Right ventricle myocardium inferior (tissue), 1 donor: ENCODE measurements around the gene GAPVD1. TPM values are rescaled to one million over a fixed set of nuclear protein-coding genes. Genes with fewer than 3 reads are reported as not detected.
"Not testable (repeated sequence)": the region's sequence is repeated elsewhere in the genome, so short reads cannot be mapped to it uniquely, and the experiment has no call there.

Source experiments
- ATAC-seq: fragments of 200-7000 bp; cut with Tn5 transposase; one replicate; pipeline ENCODE4 v1.9.1; 2020; ENCODE audit warnings: mild to moderate bottlenecking, moderate library complexity
- DNase-seq: peaks from one replicate; pipeline ENCODE4 v3.0.0; 2021; ENCODE audit errors: missing footprints
- intact Hi-C: fragments of 100-400 bp; cut with DNase I; formaldehyde crosslinking; loops from one replicate; pipeline ENCODE4 v1.11.0; 2022
- total RNA-seq: library from RNA; stranded (reverse); fragmentation: NEBNext Ultra II Directional; extraction: Animal tissue kit (Norgen Biotek cat#: 25700); gene quantifications from one replicate; pipeline ENCODE4 v1.2.1, GENCODE V29; 2021
- donor health status: DM: no; HTN: yes; CAD: no; lungs with severe emphysema.

The GAPVD1 gene
- total RNA-seq, 1 donor from 2014 or later: 31.5 TPM

- no peak for ATAC-seq
- DNase-seq: no peak
- intact Hi-C loops: no loop called here
Measured at GRCh38 chr9:125295657-125296056, 34.0 kb downstream of the GAPVD1 start.

DNA sequence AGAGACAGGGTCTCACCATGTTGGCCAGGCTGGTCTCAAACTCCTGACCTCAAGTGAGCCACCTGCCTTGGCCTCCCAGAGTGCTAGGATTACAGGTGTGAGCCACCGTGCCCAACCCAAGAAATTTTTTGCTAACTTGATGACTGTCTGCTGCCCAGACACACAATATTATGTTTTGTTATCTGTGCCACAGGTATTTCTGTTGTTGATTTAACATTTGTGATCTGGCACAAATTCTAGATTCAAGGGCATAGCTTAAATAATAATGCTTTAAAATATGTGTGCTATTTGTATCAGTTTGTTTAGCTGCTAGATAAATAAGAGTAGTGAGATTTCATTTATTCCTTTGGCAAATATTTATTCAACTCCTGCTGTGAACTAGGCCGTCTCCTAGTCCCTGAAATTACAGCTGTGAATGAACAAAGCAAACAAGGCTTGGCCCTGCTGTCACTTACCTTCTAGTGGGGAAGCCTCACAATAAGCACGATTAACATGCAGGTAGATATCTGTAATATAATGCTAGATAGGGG, 35.3 kb downstream of the GAPVD1 start:
- no peak for ATAC-seq
- intact Hi-C loops: no loop called here
- no peak for DNase-seq

DNA sequence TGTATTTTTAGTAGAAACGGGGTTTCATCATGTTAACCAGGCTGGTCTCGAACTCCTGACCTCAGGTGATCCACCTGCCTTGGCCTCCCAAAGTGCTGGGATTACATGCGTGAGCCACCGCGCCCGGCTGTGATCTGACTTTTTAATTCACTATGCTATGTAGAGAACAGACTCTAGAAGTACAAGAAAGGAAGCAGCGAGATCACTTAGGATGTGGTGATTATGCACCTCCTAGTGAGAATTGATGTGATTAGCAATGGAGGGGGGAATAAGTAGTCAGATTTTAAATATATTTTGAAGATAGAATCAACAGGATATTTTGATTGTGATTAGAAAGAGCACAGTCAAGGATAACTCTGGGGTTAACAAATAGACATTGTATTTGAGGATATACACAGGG, 36.3 kb downstream of the GAPVD1 start:
- intact Hi-C loops: no loop called here
- ATAC-seq: no peak

DNA sequence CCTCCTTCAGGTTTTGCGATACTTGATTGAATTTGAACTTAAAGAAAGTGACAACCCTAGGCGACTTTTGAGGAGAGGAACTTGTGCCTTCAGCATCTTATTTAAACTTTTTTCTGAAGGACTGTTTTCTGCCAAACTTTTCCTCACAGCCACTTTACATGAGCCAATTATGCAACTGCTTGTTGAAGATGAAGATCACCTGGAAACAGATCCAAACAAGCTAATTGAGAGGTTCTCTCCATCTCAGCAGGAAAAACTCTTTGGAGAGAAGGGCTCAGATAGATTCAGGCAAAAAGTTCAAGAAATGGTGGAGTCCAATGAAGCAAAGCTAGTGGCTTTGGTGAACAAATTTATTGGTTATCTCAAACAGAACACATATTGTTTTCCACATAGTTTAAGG, 40.6 kb downstream of the GAPVD1 start:
- intact Hi-C loops: no loop called here

More for the DNA sequence above, 36.3 kb downstream of the GAPVD1 start:
- DNase-seq: no peak

DNA sequence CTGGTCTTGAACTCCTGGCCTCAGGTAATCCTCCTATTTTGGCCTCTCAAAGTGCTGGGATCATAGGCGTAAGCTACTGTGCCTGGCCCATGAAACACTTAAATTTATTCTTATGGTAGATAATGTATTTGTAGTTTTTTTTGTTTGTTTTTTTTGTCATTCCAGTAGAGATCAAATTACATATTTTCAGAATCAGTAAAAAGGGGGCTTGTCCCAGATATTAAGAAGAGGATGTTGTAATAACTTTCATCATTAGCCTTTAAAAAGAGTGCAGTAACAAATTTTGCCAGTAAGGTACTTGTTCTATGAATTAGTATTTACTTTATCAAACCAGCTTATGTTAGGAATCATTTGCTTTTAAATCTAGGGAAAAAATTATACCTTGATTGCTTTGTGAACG, 42.6 kb downstream of the GAPVD1 start:
- ATAC-seq (no peak), DNase-seq (no peak)
- intact Hi-C loops: no loop called here

More for the DNA sequence above, 40.6 kb downstream of the GAPVD1 start:
- DNase-seq (no peak), ATAC-seq (no peak)

DNA sequence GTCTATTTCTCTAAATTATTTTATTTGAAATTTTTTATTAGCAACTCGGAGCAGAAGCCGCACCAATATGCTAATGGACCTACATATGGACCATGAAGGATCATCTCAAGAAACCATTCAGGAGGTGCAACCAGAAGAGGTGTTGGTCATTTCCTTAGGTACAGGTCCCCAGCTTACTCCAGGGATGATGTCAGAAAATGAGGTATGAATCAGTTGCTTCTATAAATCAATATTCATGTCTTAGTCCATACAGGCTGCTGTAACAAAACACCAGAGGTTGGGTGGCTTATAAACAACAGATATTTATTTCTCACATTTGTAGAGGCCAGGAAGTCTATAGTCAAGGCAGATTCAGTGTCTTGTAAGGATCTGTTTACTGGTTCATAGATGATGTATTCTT, 50.8 kb downstream of the GAPVD1 start:
- DNase-seq: no peak
- no peak for ATAC-seq
- intact Hi-C loops: no loop called here

GRCh38 chr9:125316359-125316758, 54.7 kb downstream of the GAPVD1 start:
- intact Hi-C loops, DNase-seq, ATAC-seq: not testable (repeated sequence)

- no peak for DNase-seq
- intact Hi-C loops: no loop called here
- no peak for ATAC-seq
Measured at GRCh38 chr9:125317704-125318103, 56.1 kb downstream of the GAPVD1 start.

GRCh38 chr9:125321496-125321895, 59.9 kb downstream of the GAPVD1 start:
- DNase-seq: no peak
- intact Hi-C loops: no loop called here
- no peak for ATAC-seq

DNA sequence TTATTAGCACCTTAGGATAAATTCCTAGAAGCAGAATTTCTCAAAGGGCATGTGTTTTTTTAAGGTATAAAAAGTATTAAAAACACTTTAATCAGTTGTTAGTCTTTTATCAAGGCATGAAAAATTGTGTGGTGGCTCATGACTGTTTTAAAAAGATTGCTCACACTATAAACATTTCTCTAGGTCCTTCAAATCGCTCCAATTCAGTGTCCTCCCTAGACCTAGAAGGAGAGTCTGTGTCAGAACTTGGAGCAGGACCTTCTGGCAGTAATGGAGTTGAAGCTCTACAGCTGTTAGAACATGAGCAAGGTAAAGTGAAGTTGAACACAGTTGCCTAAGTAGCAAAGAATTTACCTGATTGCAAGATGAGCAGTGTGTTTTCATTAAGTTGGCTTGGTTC, 62.0 kb downstream of the GAPVD1 start:
- intact Hi-C loops: no loop called here
- no peak for DNase-seq

GRCh38 chr9:125325826-125326225, 64.2 kb downstream of the GAPVD1 start:
- ATAC-seq (no peak), DNase-seq (no peak)
- intact Hi-C loops: no loop called here

More for the DNA sequence above, 62.0 kb downstream of the GAPVD1 start:
- ATAC-seq: no peak

- DNase-seq (no peak), ATAC-seq (no peak)
- intact Hi-C loops: no loop called here
Measured at GRCh38 chr9:125329978-125330377, 68.4 kb downstream of the GAPVD1 start.

DNA sequence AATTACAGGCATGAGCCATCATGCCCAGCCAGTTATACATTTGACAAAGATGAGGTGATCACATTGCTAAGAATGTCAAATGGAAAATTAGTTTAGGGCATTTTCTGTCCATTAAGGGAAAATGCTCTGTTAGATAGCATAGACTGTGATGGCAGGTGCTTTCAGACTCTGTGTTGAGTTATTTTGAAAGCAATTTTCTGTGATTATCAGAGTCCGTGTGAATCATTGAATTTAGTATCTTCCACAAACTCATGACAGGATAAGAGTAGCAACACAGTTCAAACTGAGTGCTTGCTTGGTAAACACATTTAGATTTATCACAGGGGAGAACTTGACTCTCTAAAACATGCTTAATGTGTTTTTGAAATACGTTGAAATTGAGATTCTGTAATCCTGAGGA, 69.0 kb downstream of the GAPVD1 start:
- no peak for DNase-seq
- intact Hi-C loops: no loop called here
- no peak for ATAC-seq

- ATAC-seq: no peak
- DNase-seq: no peak
- intact Hi-C loops: no loop called here
Measured at GRCh38 chr9:125332527-125332926, 70.9 kb downstream of the GAPVD1 start.

GRCh38 chr9:125337236-125337635, 75.6 kb downstream of the GAPVD1 start:
- DNase-seq (no peak), ATAC-seq (no peak)
- intact Hi-C loops: no loop called here

- DNase-seq (no peak), ATAC-seq (no peak)
- intact Hi-C loops: no loop called here
Measured at GRCh38 chr9:125338929-125339328, 77.3 kb downstream of the GAPVD1 start.

DNA sequence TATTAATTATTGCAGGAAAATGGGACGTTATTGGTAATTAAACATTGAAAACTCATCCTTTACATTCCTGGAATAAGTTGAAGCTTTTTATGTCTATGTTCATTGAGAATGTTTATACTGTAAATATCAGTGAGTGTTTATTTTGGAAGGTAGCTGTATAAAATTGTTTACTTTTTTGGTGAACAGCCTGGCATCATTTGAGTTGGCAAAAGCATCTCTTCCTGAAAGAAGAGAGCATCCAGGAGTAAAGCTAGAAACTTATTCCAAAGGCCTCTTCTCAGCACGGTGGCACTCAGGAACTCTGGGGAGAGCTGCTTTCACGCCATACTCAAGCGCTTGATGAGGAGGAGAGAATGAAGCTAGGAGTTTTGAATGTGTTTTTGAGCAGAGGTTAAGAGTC, 79.9 kb downstream of the GAPVD1 start:
- ATAC-seq (no peak), DNase-seq (no peak)
- intact Hi-C loops: no loop called here

GRCh38 chr9:125343518-125344275, 82.1 kb downstream of the GAPVD1 start:
- DNase-seq (no peak), ATAC-seq (peak; percentile 87)
- intact Hi-C loops: no loop called here

- no peak for ATAC-seq
Measured at GRCh38 chr9:125346080-125346732, 84.6 kb downstream of the GAPVD1 start.

GRCh38 chr9:125355601-125356000, 94.0 kb downstream of the GAPVD1 start:
- ATAC-seq: no peak
- no peak for DNase-seq
- intact Hi-C loops: no loop called here

More at GRCh38 chr9:125346080-125346732, 84.6 kb downstream of the GAPVD1 start:
- intact Hi-C loops: no loop called here
- DNase-seq: no peak
